IPS DF 6.9 (cell line): Measurements from ENCODE around the gene MYO1D.

Experiments
- DNase-seq: peaks from one replicate; pipeline ENCODE4 v3.0.0-alpha.2; 2013; ENCODE audit warnings: low read depth, low spot score
- H3K27ac ChIP-seq: one replicate; pipeline ENCODE4 v1.5.1; 2013; ENCODE audit warnings: low read length, control low read depth
- H3K27me3 ChIP-seq: 2 replicates; pipeline ENCODE4 v1.6.1; 2013; ENCODE audit warnings: mild to moderate bottlenecking, low read length; ENCODE audit not compliant: control insufficient read depth, insufficient read depth
- H3K36me3 ChIP-seq: 2 replicates; pipeline ENCODE4 v1.6.1; 2013; ENCODE audit warnings: low read length; ENCODE audit not compliant: control insufficient read depth, insufficient read depth
- H3K4me1 ChIP-seq: 2 replicates; pipeline ENCODE4 v1.6.1; 2013; ENCODE audit warnings: low read length; ENCODE audit not compliant: control insufficient read depth, insufficient read depth
- H3K4me3 ChIP-seq: 2 replicates; pipeline ENCODE4 v1.5.1; 2013; ENCODE audit warnings: mild to moderate bottlenecking, low read length
- H3K9me3 ChIP-seq: 2 replicates; pipeline ENCODE4 v1.6.1; 2013; ENCODE audit warnings: low read length, inconsistent platforms; ENCODE audit not compliant: control insufficient read depth, insufficient read depth
- WGBS: extraction: QIAGEN DNeasy Blood & Tissue Kit; methylation state at CpG from one replicate; pipeline ENCODE4 v1.1.7; 2013; ENCODE audit warnings: mixed read lengths, missing lambda C conversion rate; ENCODE audit not compliant: insufficient read length, insufficient coverage; 5-methylcytosine and 5-hydroxymethylcytosine counted together

MYO1D gene

DNA sequence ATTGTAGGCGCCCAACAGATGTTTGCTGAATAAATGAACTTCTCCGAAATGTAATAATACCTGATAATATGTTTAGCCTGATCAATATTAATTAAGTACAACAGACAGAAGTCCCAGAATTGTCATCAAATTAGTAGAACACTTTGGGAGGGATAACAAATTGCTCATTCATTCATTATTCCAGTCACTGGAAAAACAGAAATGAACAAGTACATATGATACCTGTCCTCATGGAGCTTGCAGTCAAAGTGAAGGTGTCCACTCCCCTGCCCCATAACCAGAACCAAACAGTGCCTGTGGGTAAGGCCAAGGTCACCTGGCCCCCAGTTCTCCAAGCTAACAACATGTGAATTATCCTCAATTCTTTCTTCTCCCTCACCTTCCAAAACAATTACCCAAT, 42.8 kb downstream of the MYO1D start:
- H3K4me1 ChIP-seq: no peaks in the 10 kb centered on the region

DNA sequence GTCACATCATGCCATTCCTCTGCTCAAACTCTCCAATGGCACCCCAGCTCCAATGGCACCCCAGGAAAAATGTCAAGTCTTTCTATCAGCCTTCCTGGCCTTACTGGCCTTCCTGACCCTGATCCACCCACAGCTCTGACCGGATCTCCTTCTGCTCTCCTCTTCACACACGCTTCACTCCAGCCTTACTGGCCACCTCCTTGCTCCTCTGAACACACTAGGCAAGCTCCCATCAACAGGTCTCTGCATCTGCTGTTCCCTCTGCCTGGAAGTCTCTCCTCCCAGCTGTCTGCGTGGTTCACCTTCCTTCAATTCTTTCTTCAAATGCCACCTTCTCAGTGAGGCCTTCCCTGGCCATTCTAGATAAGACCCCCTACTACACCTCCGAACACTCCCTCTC, 43.4 kb downstream of the MYO1D start:
- no peak for DNase-seq
- H3K27ac ChIP-seq: no peak overlapping the region
- H3K4me1 ChIP-seq: no peaks in the 10 kb centered on the region
- no peaks in the 10 kb centered on the region for H3K9me3 ChIP-seq
- no peaks in the 10 kb centered on the region for H3K27me3 ChIP-seq
- WGBS: 100% methylated on average over 1 of the region's 4 CpGs
- H3K36me3 ChIP-seq: no peaks in the 10 kb centered on the region
- no peak overlapping the region for H3K4me3 ChIP-seq

More for the DNA sequence above, 42.8 kb downstream of the MYO1D start:
- no peaks in the 10 kb centered on the region for H3K36me3 ChIP-seq
- no CpG with 5 or more reads among the region's 2 CpGs for WGBS
- H3K9me3 ChIP-seq: no peaks in the 10 kb centered on the region
- H3K4me3 ChIP-seq: no peak overlapping the region
- DNase-seq: no peak
- H3K27me3 ChIP-seq: no peaks in the 10 kb centered on the region
- no peak overlapping the region for H3K27ac ChIP-seq

DNA sequence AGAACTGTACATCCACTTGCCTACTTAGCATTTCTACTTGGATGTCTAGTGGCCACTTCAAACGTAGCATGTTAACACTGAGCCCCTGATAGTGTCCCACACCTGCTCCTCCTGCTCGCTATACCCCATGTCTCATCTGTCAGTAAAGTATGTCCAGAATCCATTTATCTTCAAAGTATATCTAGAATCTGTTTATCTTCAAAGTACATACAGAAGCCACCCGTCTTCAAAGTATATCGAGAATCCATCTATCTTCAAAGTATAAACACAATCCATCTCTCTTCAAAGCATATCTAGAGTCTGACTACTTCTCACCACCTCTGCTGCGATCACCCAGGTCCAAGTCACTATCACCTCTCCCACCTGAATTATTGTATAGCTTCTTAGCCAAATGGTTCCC, 43.8 kb downstream of the MYO1D start:
- H3K27ac ChIP-seq: no peak overlapping the region
- H3K4me1 ChIP-seq: no peaks in the 10 kb centered on the region
- no peaks in the 10 kb centered on the region for H3K36me3 ChIP-seq
- H3K27me3 ChIP-seq: no peaks in the 10 kb centered on the region
- no peak overlapping the region for H3K4me3 ChIP-seq
- no peak for DNase-seq
- no peaks in the 10 kb centered on the region for H3K9me3 ChIP-seq
- no CpG with 5 or more reads among the region's 5 CpGs for WGBS

DNA sequence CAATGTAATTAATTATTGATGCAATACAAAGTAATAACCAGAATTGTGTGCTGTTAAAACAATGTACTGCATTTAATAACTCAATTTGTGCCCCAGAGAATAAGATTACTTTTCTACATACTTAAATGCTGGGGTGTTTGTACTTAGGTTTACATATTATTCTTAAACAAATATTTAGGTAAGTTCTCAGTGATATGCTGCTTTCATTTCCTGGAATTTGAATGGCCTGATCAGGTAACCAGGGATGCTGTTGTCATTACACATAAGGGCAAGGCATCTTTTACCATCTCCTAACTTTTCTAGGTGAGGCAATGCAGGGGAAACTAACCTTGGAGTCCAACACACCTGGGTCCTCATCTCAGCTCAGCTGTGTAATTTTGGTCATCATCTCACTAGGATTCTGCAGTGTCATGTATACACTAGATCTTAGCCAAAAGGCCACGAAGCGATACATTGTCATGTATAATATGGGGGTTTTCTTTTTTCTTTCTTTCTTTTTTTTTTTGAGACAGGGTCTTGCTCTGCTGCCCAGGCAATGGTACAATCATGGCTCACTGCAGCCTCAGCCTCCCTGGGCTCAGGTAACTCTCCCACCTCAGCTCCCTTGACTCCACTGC, 45.2 kb downstream of the MYO1D start:
- WGBS: no CpG with 5 or more reads among the region's 2 CpGs
- no peaks in the 10 kb centered on the region for H3K36me3 ChIP-seq
- no peak for DNase-seq
- H3K4me1 ChIP-seq: no peaks in the 10 kb centered on the region
- no peaks in the 10 kb centered on the region for H3K27me3 ChIP-seq
- no peak overlapping the region for H3K4me3 ChIP-seq
- no peak overlapping the region for H3K27ac ChIP-seq
- no peaks in the 10 kb centered on the region for H3K9me3 ChIP-seq

DNA sequence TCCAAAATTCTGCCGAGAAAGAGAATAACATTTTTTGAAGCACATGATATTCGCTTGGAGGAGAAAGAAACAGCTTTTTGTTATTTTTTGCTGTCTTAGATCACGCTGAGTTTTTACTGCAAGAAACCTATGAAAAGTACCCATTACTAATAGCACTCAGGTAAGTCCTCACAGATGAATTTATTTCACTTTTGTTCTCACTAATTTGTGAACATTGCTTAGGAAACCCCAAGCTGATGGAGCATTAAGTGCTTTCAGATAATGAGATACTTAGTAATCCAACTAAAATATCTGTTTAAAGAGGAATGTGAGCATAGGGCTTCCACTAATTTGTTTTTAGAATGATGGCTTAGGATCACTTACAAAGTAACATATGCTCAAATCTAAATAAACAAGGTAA, 45.7 kb downstream of the MYO1D start:
- H3K4me1 ChIP-seq: no peaks in the 10 kb centered on the region
- DNase-seq: no peak
- H3K36me3 ChIP-seq: no peaks in the 10 kb centered on the region
- H3K27me3 ChIP-seq: no peaks in the 10 kb centered on the region
- H3K27ac ChIP-seq: no peak overlapping the region
- H3K9me3 ChIP-seq: no peaks in the 10 kb centered on the region
- no CpG with 5 or more reads among the region's 3 CpGs for WGBS
- H3K4me3 ChIP-seq: no peak overlapping the region

DNA sequence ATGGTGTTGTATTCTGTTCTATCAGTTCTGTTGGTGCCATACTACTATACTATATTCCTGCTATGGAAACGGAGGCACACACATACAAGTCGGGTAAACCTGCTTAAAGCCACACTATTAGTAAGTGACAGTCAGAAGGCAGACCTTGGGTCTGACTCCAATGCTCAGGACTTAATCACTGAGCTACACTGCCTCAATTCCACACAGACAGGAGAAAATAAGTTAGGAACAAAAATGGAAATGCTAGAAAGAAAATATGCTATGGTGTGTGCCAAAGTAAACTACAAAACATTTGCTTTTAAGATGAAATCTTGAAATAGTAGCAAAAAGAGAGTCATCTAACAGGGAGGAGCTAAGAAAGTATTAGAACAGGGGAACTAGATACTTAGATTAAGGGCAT, 48.1 kb downstream of the MYO1D start:
- H3K4me1 ChIP-seq: no peaks in the 10 kb centered on the region
- WGBS: no CpG with 5 or more reads among the region's 2 CpGs
- no peak overlapping the region for H3K27ac ChIP-seq
- no peaks in the 10 kb centered on the region for H3K27me3 ChIP-seq
- H3K36me3 ChIP-seq: no peaks in the 10 kb centered on the region
- H3K9me3 ChIP-seq: no peaks in the 10 kb centered on the region
- no peak overlapping the region for H3K4me3 ChIP-seq
- no peak for DNase-seq

DNA sequence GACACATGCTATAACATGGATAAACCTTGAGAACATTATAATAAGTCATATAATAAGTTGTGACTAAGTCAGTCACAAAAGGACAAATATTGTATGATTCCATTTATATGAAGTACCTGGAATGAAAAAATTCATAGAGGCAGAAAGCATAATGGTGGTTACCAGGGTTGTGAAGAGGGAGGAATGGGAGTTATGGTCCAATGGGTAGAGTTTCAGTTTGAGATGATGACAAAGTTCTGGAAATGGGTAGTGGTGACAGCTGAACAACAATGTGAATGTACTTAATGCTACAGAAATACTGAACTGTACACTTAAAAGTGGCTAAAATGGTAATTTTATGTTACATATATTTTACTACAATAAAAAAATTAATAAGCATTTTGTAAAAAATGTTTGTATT, 49.7 kb downstream of the MYO1D start:
- Histone ChIP-seq H3K4me3 (no peak overlapping the region), H3K9me3 (no peaks in the 10 kb centered on the region), H3K36me3 (no peaks in the 10 kb centered on the region), H3K27me3 (no peaks in the 10 kb centered on the region), H3K4me1 (peaks cover 1% of the 10 kb centered on the region; the same call in 1 of the 2 replicates), H3K27ac (no peak overlapping the region)
- no peak for DNase-seq

DNA sequence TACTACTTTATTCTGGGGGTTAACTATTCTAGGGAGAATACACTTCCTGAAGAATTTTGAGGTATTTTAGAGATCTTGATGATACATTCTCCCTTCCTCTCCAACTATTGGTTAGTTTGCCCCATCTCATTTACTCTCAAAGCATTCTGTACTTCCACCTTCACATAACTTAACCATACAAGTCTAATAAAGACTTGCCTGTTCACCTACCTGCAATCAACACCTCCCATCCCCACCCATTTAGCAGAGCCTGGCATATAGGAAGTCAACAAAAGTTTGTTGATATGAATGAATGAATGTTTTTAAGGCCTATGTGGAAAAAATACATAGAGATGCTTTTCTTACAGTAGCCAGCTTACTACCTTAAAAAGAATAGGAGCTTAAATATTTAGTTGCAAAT, 50.8 kb downstream of the MYO1D start:
- H3K27me3 ChIP-seq: no peaks in the 10 kb centered on the region
- DNase-seq: no peak
- no peak overlapping the region for H3K4me3 ChIP-seq
- no peaks in the 10 kb centered on the region for H3K9me3 ChIP-seq
- no peak overlapping the region for H3K27ac ChIP-seq
- H3K4me1 ChIP-seq: peaks cover 1% of the 10 kb centered on the region; the same call in 1 of the 2 replicates
- no peaks in the 10 kb centered on the region for H3K36me3 ChIP-seq

DNA sequence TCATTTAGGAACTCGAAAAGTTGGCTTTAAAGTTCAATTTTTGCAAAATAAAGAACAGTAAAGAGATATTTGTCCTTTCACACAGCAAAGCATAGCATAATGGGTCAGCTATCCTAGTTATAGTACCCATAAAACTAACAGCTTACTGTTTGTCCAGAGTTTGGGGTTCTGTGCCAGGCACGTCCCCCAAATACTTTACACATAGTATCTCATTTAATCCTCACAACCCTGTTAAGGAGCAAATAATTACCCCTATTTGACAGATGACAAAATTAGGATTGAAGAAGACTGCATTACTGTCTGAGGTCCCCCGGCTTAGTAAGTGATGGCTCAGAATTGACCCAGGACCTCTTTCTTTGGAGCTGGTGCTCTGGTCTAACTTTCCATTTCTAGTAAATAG, 52.6 kb downstream of the MYO1D start:
- H3K9me3 ChIP-seq: no peaks in the 10 kb centered on the region
- WGBS: no CpG with 5 or more reads among the region's 3 CpGs
- no peak for DNase-seq
- H3K4me3 ChIP-seq: no peak overlapping the region
- no peak overlapping the region for H3K27ac ChIP-seq
- H3K4me1 ChIP-seq: peaks cover 1% of the 10 kb centered on the region; the same call in 1 of the 2 replicates
- no peaks in the 10 kb centered on the region for H3K27me3 ChIP-seq
- no peaks in the 10 kb centered on the region for H3K36me3 ChIP-seq

DNA sequence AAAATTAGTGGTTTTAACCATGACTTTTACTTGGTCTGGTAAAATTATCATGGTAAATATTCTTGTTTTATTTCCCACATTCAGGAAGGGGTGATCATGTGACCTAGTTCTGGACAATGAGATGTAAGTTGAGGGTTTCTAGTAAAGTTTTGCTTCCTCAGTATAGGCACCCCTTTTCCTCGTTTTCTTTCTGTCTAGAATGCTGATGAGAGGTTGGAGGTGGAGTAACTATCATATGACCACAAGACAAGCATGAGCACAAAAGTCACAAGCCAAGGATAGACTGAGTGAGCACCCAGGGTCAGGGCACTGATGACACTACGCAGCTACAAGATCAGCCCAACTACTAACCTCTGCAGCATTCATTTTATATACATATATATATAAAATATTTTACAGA, 53.9 kb downstream of the MYO1D start:
- H3K4me1 ChIP-seq: peaks cover 1% of the 10 kb centered on the region; the same call in 1 of the 2 replicates
- H3K4me3 ChIP-seq: no peak overlapping the region

More for the DNA sequence above, 53.9 kb downstream of the MYO1D start:
- DNase-seq: no peak
- Histone ChIP-seq H3K36me3 (no peaks in the 10 kb centered on the region), H3K27me3 (no peaks in the 10 kb centered on the region), H3K9me3 (no peaks in the 10 kb centered on the region), H3K27ac (no peak overlapping the region)
- WGBS: no CpG with 5 or more reads among the region's 2 CpGs
